GM21526 (cell line): Measurements from ENCODE around the gene SHF.
"Not testable (repeated sequence)": the region's sequence is repeated elsewhere in the genome, so short reads cannot be mapped to it uniquely, and the experiment has no call there.

Experiments
- ATAC-seq: cut with Tn5 transposase; IDR thresholded peaks from one replicate; pipeline ENCODE4 v1.9.1; 2021; ENCODE audit warnings: moderate library complexity; ENCODE audit not compliant: unreplicated experiment, low FRiP score

SHF gene, protein sequence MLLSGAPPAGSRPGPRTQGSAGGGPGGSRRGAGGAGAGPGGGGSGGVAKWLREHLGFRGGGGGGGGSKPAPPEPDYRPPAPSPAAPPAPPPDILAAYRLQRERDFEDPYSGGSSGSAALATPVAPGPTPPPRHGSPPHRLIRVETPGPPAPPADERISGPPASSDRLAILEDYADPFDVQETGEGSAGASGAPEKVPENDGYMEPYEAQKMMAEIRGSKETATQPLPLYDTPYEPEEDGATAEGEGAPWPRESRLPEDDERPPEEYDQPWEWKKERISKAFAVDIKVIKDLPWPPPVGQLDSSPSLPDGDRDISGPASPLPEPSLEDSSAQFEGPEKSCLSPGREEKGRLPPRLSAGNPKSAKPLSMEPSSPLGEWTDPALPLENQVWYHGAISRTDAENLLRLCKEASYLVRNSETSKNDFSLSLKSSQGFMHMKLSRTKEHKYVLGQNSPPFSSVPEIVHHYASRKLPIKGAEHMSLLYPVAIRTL

DNA sequence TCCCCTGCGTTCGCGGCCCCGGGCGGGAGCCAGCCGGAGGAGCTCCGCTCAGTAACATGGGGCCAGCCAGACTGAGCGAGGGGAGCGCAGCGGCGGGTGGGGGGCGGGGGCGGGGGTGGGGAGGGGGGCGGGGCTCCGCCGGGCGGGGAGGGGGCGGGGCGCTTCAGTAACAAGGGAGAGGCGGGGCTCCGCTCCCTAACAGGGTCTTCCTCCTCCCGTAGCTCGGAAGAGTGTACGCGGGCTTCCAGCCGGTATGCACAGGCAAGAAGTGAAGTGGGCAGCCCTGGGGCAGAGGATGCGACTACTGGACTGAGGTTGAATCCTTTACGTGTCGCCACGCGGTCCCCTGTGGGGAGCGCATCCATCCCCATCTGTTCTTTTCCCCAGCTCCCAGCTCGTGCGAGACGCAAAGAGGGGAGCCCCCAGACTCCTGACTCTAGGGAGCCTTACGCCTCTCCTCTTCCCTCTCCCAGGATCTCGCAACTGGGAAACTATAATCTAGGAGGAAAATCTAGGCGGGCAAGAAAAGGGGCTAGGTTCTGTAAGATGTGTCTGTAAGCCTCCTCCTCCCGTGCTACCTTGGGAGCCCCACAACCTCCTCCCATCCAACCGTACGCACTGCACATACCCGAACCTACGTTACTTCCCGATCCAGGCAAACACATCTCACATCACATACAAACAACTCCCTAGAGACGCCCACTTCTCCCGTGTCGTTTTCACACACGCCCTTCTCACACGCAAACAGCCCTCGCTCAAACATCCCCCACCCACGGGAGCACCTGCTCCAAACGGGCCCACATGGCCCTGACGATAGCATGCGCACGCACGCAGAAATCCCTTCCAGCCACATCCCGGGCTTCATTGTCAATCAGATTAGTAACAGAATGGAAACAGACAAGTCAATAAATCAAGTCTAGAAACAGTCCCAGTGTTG, at the start of gene SHF:
SHF (minus strand) TSS at position 73 of the 937 bp plus-strand sequence; CDS start at position 58, 15 bp downstream.
- no peak for ATAC-seq

DNA sequence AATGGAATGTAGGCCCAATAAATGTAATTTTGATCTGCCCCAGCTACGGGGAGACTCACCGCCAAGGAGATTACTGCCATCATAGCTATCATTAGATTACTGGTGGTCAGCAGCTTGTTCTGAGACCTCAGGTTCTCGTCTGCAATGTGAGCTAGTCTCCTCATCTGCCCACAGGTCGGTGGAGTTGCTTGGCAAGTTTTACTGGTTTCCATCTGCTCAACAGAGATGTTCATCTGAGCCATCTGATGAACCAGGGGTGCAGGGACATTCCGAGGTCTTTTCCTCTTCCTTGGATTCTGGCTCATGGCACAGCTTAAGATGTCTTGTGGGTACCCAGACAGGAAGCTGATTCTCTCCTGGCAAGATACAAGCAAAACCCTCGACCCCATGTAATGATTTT, 49.0 kb upstream of the SHF start:
- ATAC-seq = not testable (repeated sequence)

DNA sequence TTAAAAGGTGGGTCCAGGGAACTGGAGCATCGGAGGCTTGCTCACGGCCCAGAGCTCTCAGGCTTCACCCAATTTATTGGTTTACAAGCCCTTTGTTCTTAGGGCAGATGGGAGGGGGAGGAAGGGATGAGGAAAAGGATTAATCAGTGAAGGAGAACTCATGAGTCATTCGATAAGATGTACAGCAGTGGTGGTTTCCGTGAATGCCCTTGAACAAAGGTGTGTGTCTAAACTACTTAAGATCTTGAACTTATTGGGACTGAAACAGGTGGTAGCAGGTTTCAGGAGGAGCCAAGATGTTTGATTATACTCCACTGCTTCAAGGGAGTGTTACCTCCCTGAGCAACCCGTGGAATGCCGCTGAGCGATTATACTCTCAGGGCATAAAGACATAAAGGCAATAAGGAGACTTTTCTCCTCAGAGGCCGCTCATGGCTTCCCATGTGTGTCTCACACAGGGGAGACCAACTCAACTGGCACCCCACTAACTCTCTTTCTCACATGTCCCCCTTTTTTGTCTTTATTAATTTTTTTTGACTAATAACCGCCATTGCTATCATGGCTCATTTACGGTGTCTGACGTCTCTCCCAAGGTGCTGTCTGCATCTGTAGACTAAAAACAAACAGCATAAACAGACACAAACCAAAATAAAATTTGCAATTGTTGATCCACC, 46.9 kb upstream of the SHF start:
- ATAC-seq = no peak

DNA sequence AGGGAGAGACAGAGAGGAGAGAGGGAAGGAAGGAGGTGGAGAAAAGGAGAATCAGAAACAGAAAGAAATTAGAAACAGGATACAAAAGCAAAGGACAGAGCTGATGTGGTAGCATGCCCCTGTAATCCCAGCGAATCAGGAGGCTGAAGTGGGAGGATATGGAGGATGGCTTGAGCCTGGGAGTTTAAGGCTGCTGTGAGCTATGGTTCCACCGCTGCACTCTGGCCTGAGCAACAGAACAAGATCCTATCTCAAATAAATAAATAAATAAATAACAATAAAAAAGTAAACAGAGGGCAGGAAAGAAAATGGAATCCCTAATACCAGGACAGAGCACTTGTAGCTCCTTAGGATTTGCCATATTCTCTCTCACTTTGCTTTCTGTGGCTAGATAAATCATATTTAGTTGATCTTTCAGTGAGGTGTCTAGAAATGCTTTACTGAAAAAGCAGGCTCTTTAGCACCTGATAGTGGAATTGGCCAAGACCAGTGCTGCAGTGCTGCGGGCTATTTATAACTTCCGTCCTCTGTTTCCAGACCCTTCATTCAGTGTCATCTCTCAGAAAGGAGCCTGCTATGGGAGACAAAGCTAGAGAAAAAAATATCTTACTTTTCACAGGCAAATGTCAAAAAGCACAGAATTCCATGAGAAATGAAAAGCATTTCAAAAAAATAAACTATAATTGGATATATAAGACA, 44.2 kb upstream of the SHF start:
- no peak for ATAC-seq

DNA sequence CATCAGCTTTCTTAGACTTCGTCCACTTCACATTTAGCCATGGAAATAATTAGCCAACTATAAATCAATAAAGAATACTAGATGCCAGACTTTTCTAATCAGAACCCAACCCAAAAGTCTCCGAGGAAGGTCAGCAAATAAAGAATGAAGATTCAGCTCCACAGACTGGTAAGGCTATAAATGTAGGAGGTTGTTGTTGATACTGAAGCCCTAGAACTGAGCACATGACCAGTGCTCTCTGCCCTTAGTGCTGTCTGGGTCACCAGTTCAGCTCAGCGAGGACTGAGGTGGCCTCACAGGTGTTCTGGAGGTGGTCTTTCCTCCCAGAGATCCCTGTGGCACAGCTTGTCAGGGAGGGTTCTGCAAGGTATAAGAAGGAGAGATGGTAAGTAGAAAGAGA, 43.4 kb upstream of the SHF start:
- no peak for ATAC-seq

DNA sequence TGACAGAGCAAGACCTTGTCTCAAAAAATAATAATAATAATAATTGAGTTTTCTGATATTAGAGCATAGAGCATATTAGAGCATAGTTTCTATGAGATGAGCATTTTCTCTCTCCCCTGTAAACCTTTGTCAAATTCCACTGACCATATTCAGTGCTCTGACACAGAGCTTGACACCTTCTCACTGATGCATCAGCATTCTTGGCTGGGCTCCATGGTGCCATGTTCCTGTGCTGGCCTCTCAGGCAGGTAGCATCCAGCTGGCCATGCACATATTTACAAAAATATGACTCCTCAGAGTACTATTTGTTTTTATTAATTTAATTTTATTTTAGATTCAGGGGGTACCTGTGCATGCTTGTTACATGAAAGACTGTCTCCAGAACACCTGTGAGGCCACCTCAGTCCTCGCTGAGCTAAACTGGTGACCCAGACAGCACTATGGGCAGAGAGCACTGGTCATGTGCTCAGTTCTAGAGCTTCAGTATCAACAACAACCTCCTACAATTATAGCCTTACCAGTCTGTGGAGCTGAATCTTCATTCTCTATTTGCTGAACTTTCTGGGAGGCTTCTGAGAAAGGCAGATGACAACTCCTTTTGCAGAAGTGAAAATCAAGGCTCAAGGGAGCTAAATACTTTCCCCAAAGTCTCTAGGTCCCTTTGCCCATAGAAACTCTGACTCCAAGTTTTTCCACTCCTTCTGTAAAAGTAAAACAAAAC, 42.6 kb upstream of the SHF start:
- ATAC-seq = no peak

DNA sequence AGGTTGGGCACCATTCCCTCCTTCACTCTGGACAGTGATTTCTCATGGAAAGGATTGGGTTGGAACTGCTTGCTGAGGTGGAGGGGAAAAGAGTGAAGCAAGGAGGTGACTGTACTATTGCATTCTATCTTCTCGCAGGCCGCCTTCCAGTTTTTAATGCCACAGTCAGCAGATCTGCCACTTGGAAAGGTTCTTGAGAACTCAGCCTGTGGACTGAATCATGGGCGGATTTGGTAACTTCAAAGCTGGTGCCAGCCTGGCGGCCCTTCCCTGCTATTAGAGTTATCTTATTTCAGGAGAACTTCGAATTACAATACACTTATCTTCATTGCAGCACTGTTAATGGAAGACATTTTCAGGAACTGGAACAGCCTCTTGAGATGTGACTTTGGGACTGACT, 41.2 kb upstream of the SHF start:
- ATAC-seq = no peak

DNA sequence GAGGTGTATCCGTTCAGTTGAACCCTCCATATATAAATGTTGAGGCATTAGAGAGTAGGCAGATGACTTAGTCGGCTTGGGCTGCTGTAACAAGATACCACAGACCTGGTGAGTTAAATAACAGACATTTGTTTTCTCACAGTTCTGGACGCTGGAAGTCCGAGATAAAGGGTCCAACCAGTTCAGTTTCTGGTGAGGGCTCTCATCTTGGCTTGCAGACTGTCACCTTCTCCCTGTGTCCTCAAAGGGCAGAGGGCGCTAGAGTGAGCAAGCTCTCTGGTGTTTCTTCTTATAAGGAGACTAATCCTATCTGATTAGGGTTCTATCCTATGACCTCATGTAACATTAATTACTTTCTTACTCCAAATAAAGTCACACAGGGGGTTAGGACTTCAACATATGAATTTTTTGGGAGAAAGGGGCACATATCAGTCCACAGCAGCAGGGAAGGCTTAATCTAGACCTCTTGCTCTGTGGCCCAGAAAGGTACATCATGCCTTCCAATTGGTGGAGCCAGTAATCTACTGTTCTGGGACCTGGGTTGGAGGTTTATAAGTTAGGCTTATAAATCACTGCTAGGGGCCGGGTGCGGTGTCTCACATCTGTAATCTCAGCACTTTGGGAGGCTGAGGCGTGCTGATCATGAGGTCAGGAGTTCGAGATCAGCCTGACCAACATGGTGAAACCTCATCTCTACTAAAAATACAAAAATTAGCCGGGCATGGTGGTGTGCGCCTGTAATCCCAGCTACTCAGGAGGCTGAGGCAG, 37.9 kb upstream of the SHF start:
- ATAC-seq = no peak

DNA sequence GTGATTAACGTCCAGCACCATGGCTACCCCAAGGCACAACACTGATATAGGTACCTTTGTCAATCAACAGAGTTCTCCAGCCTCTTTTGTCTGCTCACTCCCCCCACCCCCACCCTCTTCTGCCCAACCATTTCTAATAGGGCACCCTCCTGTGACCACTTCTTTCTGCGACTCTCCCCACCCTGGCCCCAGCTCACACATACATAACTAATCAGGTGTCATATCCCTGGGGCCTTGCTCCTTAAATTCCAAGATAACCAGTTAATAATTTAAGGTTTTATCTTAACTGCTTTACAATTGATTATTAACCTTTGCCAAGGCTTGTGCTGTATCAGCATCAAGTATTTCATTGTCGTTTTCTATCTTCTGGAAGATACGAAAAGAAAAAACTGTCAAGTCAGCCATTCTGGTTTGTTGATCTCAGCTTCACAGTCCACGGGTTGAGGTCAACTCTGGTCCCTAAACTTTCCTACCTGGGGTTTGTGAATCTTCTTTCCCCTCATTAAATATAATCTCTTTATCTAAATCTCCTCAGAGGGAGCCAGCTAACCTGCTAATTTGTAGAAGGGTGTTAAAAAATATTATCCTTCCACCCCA, 37.0 kb upstream of the SHF start:
- ATAC-seq = no peak

DNA sequence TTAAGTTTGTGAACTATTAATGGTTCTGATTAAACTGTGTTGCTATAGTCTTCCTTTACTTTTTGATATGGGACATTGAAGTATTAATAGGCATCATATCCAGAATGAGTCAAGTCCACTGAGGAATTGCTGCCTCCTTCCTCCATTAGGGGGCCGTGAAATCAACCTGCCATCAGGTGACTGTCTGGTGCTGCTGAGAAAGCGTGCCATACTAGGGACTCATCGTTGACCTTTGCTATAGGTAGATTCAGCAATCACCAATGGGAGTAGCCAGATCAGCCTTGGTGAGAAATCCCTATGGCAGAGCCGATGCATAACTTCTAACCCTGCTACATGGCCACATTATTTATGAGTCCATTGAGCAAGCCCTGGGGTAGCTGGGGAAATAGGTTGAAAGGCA, 34.2 kb upstream of the SHF start:
- ATAC-seq = no peak

DNA sequence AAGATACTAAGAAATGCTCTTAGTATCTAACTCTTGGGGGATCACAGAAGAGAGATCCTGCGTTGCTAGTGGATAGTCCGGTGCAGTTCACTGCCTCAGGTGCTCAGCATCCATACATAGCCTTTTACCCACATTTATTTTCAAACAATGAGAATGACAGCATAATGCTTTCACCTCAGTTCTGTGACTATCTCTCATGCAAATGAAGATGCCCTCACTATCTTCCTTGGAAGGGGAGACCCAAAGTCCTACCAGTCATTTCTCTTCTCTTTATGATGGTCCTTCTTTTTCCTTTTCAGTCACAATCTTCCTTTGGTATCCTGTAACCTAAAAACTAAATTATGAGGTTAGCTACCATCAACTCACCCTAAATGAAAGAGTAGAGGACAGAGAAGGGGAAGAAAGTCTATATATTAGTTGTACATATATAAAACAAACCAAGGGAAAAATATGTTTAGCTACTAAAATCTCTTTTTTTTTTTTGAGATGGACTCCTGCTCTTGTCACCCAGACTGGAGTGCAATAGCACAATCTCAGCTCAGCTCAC, 33.4 kb upstream of the SHF start:
- ATAC-seq = no peak

DNA sequence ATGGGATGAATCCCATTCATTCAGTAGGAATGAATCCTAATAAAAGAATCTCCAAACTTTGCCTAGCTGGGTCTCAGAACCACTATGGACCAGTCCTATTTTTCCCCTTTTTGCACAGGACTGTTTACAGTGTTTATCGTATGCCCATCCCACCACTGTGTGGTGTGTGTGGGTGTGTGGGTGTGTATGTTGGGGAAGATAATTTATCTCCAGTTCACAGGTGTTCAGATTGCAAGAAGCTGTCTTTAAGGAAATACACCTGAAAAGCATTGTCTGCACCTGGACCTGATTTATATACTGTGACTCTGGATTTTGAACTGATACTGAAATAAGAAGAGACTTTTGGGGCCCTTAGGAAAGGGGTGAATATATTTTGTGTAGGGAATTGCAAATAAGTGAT, 24.7 kb upstream of the SHF start:
- no peak for ATAC-seq

DNA sequence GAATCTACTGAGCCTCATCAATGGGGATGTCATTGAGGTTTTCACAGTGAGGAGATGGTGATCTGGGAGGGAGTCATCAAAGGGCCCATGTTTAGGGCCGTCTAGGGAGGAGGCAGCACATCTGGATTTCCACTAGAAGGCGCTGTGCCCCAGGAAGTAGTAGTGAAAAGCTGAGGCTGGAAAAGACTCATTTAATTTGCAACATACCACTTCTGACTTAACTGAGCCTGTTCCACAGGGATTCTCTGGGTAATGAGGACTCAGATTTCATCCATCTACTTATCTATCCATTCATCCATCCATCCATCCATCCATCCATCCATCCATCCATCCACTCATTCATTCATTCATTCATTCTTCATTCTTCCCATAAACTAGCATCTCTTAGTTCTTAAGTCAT, 17.4 kb upstream of the SHF start:
- ATAC-seq = no peak

DNA sequence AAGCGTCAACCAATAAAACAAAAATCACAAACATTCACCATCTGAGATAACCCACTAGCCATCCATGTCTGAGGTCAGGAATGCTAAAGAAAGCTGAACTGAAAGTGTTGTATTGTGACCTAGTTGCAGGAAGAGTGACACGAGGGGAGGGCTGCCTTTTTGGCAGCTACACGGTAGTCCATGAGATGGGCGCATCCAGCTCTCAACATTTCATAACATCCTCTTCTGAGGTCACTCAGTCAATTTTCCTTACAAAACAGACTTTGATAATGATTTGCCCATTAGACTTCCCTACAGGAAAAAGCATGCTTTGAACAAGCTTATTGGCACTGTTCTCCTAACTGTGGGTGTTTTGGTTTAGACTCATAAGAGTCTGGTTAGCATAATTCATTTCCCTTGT, 15.4 kb upstream of the SHF start:
- no peak for ATAC-seq

DNA sequence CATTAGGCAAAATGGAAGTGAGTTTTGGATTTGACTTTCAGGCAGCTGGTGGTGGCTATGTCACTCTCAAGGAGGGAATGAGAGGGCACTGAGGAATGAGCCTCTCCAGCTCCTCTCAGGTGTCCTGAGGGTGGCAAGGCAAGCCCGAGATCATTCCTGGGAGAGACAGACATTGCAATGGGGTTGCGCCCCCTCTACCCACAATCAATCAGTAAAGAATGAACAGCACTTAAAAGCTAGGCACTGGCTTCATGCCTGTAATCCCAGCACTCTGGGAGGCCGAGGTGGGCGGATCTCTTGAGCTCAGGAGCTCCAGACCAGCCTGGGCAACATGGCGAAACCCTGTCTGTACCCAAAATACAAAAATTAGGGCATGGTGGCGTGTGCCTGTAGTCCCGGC, 14.1 kb upstream of the SHF start:
- no peak for ATAC-seq

DNA sequence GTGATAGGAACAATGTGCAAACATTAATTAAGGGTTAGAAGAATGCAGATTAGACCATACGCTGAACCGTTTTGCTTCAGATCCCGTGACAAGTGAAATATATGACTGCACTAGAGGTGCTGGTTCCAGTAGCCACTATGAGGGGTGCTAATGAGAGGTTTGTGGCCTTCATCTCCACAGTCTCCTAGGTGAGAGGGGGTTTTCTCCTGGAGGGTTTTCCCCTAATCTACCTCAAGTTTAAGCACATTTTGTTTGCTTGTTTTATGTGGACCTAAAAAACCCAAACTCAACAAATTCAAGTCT, 13.7 kb upstream of the SHF start:
- no peak for ATAC-seq

DNA sequence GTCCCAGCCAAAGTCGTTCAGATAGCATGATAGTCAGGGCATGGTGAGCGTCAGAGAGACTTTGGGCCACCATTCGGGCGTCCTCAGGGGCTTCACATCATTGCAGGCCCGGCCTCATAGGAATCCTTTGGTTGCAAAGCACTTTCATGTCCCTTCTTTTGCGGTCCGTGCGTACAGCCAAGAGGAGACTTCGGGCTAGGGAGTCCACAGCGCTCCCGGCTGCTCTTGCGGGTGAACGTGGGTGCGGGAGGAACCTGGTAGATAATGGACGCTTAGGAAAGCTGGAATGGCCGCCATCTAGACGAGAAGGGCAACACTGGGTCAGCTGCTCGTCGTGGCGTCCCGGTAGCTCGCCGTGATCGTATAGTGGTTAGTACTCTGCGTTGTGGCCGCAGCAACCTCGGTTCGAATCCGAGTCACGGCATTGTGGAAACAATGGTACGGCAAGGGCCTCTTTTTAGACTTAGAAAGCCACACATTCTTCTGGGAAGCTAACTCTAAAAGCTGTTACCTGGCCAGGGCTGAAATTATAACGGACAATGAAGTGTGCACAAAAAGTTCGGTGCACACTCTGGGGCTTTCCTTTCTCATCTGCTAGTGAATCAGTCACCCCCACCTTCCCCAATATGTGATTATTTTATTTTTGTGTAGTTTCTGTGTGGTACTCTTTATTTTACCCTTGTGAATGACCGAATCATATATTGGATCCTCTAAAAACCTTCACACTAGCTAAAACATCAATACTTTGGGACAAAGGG, 13.2 kb upstream of the SHF start:
- peak; percentile 25 for ATAC-seq
